Immature natural killer cell (primary cell): ENCODE measurements around the gene ERVK3-1. TPM values are rescaled to one million over a fixed set of nuclear protein-coding genes. Genes with fewer than 3 reads are reported as not detected.
A peak's percentile ranks its signal among the peaks of the same experiment; 100 is the strongest.

Source experiments
- DNase-seq, 3 donors: peaks; one replicate each; pipeline ENCODE4 v3.0.0; 2022; ENCODE audit warnings: mixed read lengths in 1 of 3
- H3K27ac Mint-ChIP-seq, 6 donors: one replicate each; pipeline ENCODE4 v1.8.0; 2020; ENCODE audit warnings: mixed read lengths in 6 of 6, mild to moderate bottlenecking in 5 of 6, inconsistent platforms in 4 of 6, moderate library complexity in 3 of 6
- H3K27me3 Mint-ChIP-seq, 3 donors: one replicate each; pipeline ENCODE4 v1.8.0; 2020 to 2021; ENCODE audit warnings: low read depth in 3 of 3, mild to moderate bottlenecking in 3 of 3, mixed read lengths in 3 of 3, moderate library complexity in 3 of 3, inconsistent platforms in 1 of 3
- H3K36me3 Mint-ChIP-seq, 3 donors: one replicate each; pipeline ENCODE4 v1.8.0; 2020; ENCODE audit warnings: mixed read lengths in 3 of 3, inconsistent platforms in 2 of 3, mild to moderate bottlenecking in 2 of 3
- H3K4me1 Mint-ChIP-seq, 2 donors: one replicate each; pipeline ENCODE4 v1.8.0; 2020; ENCODE audit warnings: inconsistent platforms in 2 of 2, mild to moderate bottlenecking in 2 of 2, mixed read lengths in 2 of 2, moderate library complexity in 1 of 2
- H3K4me3 Mint-ChIP-seq, 5 donors: one replicate each; pipeline ENCODE4 v1.8.0; 2020; ENCODE audit warnings: mild to moderate bottlenecking in 5 of 5, mixed read lengths in 5 of 5, inconsistent platforms in 3 of 5, moderate library complexity in 3 of 5
- H3K9me3 Mint-ChIP-seq, 6 donors: one replicate each; pipeline ENCODE4 v1.8.0; 2020; ENCODE audit warnings: mild to moderate bottlenecking in 6 of 6, mixed read lengths in 6 of 6, inconsistent platforms in 4 of 6, moderate library complexity in 3 of 6
- polyA plus RNA-seq, 3 donors: library from polyadenylated mRNA; unstranded; fragments of 300-500 nt; fragmentation: Illumina TruSeq; gene quantifications; one replicate each; pipeline ENCODE4 v1.2.3, GENCODE V29; 2021

ERVK3-1 gene
- polyA plus RNA-seq, 3 donors from 2014 or later, result 76.5 to 113 (median 91.6) TPM

- no peak for DNase-seq
- Mint-ChIP-seq H3K4me3 (no peak overlapping the region), H3K27me3 (peaks cover 0 to 5% (median 2%) of the 10 kb centered on the region in 3 donors), H3K36me3 (peaks cover 32 to 39% (median 37%) of the 10 kb centered on the region in 3 donors), H3K9me3 (peaks cover 0 to 2% (median 0%) of the 10 kb centered on the region in 6 donors), H3K27ac (no peak overlapping the region), H3K4me1 (peaks cover 3 to 7% of the 10 kb centered on the region in 2 donors)
These were observed 10.4 kb downstream of the ERVK3-1 start for GRCh38 chr19:58315580-58315979.

- Mint-ChIP-seq H3K9me3 (no peaks in the 10 kb centered on the region), H3K36me3 (peaks cover 18 to 24% (median 24%) of the 10 kb centered on the region in 3 donors), H3K27ac (no peak overlapping the region), H3K4me1 (no peaks in the 10 kb centered on the region), H3K27me3 (no peaks in the 10 kb centered on the region), H3K4me3 (no peak overlapping the region)
- no peak for DNase-seq
These were observed 12.4 kb downstream of the ERVK3-1 start for GRCh38 chr19:58317476-58318072.

GRCh38 chr19:58318297-58318696, 13.1 kb downstream of the ERVK3-1 start:
- peaks cover 12 to 22% (median 21%) of the 10 kb centered on the region in 3 donors for H3K36me3 Mint-ChIP-seq
- DNase-seq, result no peak
- no peaks in the 10 kb centered on the region for H3K9me3 Mint-ChIP-seq
- no peak overlapping the region for H3K4me3 Mint-ChIP-seq
- H3K27me3 Mint-ChIP-seq, result no peaks in the 10 kb centered on the region
- H3K4me1 Mint-ChIP-seq, result no peaks in the 10 kb centered on the region
- no peak overlapping the region for H3K27ac Mint-ChIP-seq

GRCh38 chr19:58319241-58319640, 14.1 kb downstream of the ERVK3-1 start:
- no peak overlapping the region for H3K27ac Mint-ChIP-seq
- H3K4me3 Mint-ChIP-seq, result no peak overlapping the region
- peaks cover 7 to 17% (median 15%) of the 10 kb centered on the region in 3 donors for H3K36me3 Mint-ChIP-seq
- H3K4me1 Mint-ChIP-seq, result no peaks in the 10 kb centered on the region
- H3K9me3 Mint-ChIP-seq, result no peaks in the 10 kb centered on the region
- no peak for DNase-seq
- peaks cover 0 to 2% (median 0%) of the 10 kb centered on the region in 3 donors for H3K27me3 Mint-ChIP-seq

- Mint-ChIP-seq H3K27ac (no peak overlapping the region), H3K27me3 (peaks cover 0 to 2% (median 1%) of the 10 kb centered on the region in 3 donors), H3K4me1 (no peaks in the 10 kb centered on the region), H3K36me3 (peaks cover 0 to 5% (median 4%) of the 10 kb centered on the region in 3 donors), H3K4me3 (no peak overlapping the region), H3K9me3 (no peaks in the 10 kb centered on the region)
- DNase-seq, result no peak
These were observed 20.3 kb downstream of the ERVK3-1 start for GRCh38 chr19:58325311-58326022.

- Mint-ChIP-seq H3K9me3 (no peaks in the 10 kb centered on the region), H3K4me3 (no peak overlapping the region), H3K36me3 (peaks cover 0 to 5% (median 4%) of the 10 kb centered on the region in 3 donors), H3K4me1 (no peaks in the 10 kb centered on the region), H3K27me3 (peaks cover 0 to 2% (median 1%) of the 10 kb centered on the region in 3 donors), H3K27ac (no peak overlapping the region)
- peak in 2 of 3 donors; percentile 90 for DNase-seq
These were observed 21.3 kb downstream of the ERVK3-1 start for GRCh38 chr19:58326501-58326913.

- H3K9me3 Mint-ChIP-seq, result no peaks in the 10 kb centered on the region
- no peak within 1 kb of the TSS for H3K27ac Mint-ChIP-seq
- peaks cover 0 to 2% (median 1%) of the 10 kb centered on the region in 3 donors for H3K27me3 Mint-ChIP-seq
- H3K4me1 Mint-ChIP-seq, result no peaks in the 10 kb centered on the region
- H3K36me3 Mint-ChIP-seq, result peaks cover 0 to 5% (median 4%) of the 10 kb centered on the region in 3 donors
- peak; percentile 84 to 89 (median 86) for DNase-seq
- H3K4me3 Mint-ChIP-seq, result no peak within 1 kb of the TSS
These were observed 21.9 kb downstream of the ERVK3-1 start, which contains the start of gene ZSCAN22 for GRCh38 chr19:58326914-58327726. Gene ZSCAN22, plus strand, starts transcription at chr19:58326994. Its CDS starts 7,809 bp downstream, at chr19:58334803.

- peak overlapping the region in 2 of 5 donors; percentile 30 to 36 for H3K4me3 Mint-ChIP-seq
- peaks cover 0 to 1% (median 0%) of the 10 kb centered on the region in 3 donors for H3K27me3 Mint-ChIP-seq
- no peaks in the 10 kb centered on the region for H3K4me1 Mint-ChIP-seq
- no peaks in the 10 kb centered on the region for H3K36me3 Mint-ChIP-seq
- no peak for DNase-seq
- H3K9me3 Mint-ChIP-seq, result no peaks in the 10 kb centered on the region
- H3K27ac Mint-ChIP-seq, result peak overlapping the region in 4 of 6 donors; percentile 24 to 65 (median 50)
These were observed 23.8 kb downstream of the ERVK3-1 start for GRCh38 chr19:58328999-58329398.

- no peak for DNase-seq
- H3K9me3 Mint-ChIP-seq, result no peaks in the 10 kb centered on the region
- H3K4me3 Mint-ChIP-seq, result no peak overlapping the region
- H3K36me3 Mint-ChIP-seq, result peaks cover 0 to 6% (median 0%) of the 10 kb centered on the region in 3 donors
- H3K4me1 Mint-ChIP-seq, result no peaks in the 10 kb centered on the region
- peaks cover 0 to 1% (median 0%) of the 10 kb centered on the region in 3 donors for H3K27me3 Mint-ChIP-seq
- H3K27ac Mint-ChIP-seq, result peak overlapping the region in 3 of 6 donors; percentile 3 to 12 (median 7)
These were observed 25.3 kb downstream of the ERVK3-1 start for GRCh38 chr19:58330458-58330857.

- H3K27me3 Mint-ChIP-seq, result peaks cover 0 to 1% (median 0%) of the 10 kb centered on the region in 3 donors
- DNase-seq, result no peak
- peak overlapping the region in 1 of 6 donors; percentile 62 for H3K27ac Mint-ChIP-seq
- H3K9me3 Mint-ChIP-seq, result no peaks in the 10 kb centered on the region
- no peaks in the 10 kb centered on the region for H3K4me1 Mint-ChIP-seq
- H3K4me3 Mint-ChIP-seq, result no peak overlapping the region
- peaks cover 4 to 10% (median 5%) of the 10 kb centered on the region in 3 donors for H3K36me3 Mint-ChIP-seq
These were observed 27.5 kb downstream of the ERVK3-1 start for GRCh38 chr19:58332697-58333096.

GRCh38 chr19:58334691-58335249, 29.6 kb downstream of the ERVK3-1 start:
- H3K27me3 Mint-ChIP-seq, result no peaks in the 10 kb centered on the region

GRCh38 chr19:58335630-58336029, 30.5 kb downstream of the ERVK3-1 start:
- Mint-ChIP-seq H3K36me3 (peaks cover 10 to 30% (median 20%) of the 10 kb centered on the region in 3 donors), H3K4me3 (no peak overlapping the region), H3K9me3 (no peaks in the 10 kb centered on the region), H3K27ac (no peak overlapping the region), H3K4me1 (no peaks in the 10 kb centered on the region), H3K27me3 (no peaks in the 10 kb centered on the region)
- DNase-seq, result no peak

More at GRCh38 chr19:58334691-58335249, 29.6 kb downstream of the ERVK3-1 start:
- Mint-ChIP-seq H3K36me3 (peaks cover 7 to 26% (median 16%) of the 10 kb centered on the region in 3 donors), H3K9me3 (no peaks in the 10 kb centered on the region), H3K4me1 (no peaks in the 10 kb centered on the region), H3K27ac (no peak overlapping the region), H3K4me3 (no peak overlapping the region)
- DNase-seq, result no peak

GRCh38 chr19:58336216-58336615, 31.0 kb downstream of the ERVK3-1 start:
- no peak overlapping the region for H3K27ac Mint-ChIP-seq
- DNase-seq, result no peak
- H3K4me3 Mint-ChIP-seq, result no peak overlapping the region
- H3K36me3 Mint-ChIP-seq, result peaks cover 16 to 32% (median 26%) of the 10 kb centered on the region in 3 donors
- H3K9me3 Mint-ChIP-seq, result no peaks in the 10 kb centered on the region
- H3K27me3 Mint-ChIP-seq, result no peaks in the 10 kb centered on the region
- no peaks in the 10 kb centered on the region for H3K4me1 Mint-ChIP-seq
